Measurements from ENCODE around the gene CXCR3. TPM values are rescaled to one million over a fixed set of nuclear protein-coding genes. Genes with fewer than 3 reads are reported as not detected.
"Not testable (repeated sequence)": the region's sequence is repeated elsewhere in the genome, so short reads cannot be mapped to it uniquely, and the experiment has no call there.

CXCR3 gene
- total and polyA plus RNA-seq, 4 donors, result not detected

DNA sequence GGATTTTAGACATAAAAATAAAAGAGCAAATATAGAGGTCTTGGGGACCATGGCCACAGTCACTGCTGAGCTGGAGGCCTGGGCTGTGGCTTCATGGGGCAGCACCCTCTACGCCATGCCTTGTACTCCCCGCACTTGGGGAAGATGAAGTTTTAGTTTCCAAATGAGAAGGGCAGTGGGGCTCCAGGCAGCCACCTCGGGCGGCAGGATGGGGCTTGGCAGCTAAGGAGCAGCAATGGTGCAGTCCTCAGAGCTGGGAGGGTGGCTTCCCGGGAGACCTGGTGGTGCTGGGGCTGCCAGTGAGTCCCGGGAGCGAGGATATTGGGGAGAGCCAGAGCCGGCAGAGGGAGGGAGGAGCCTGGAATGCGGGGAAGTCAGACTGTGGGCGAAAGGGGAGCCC, 2.4 kb downstream of the CXCR3 start:
- H3K4me3 ChIP-seq (ENCODE audit: low read depth, low read length), result no peak overlapping the region
- WGBS (ENCODE audit: insufficient coverage), result 82% methylated on average over 10 of the region's 10 CpGs
- no peaks in the 10 kb centered on the region for H3K27me3 ChIP-seq (ENCODE audit: control insufficient read depth, insufficient read depth, low read length)
- no peak overlapping the region for H3K27ac ChIP-seq (ENCODE audit: low read depth, low read length)
- no peaks in the 10 kb centered on the region for H3K4me1 ChIP-seq (ENCODE audit: control insufficient read depth, insufficient read depth, low read length)
- H3K9me3 ChIP-seq (ENCODE audit: control insufficient read depth, insufficient read depth, low read length), result no peaks in the 10 kb centered on the region
- no peak for DNase-seq (ENCODE audit: low read depth in 4 of 6, low spot score in 6 of 6)
- H3K36me3 ChIP-seq (ENCODE audit: control insufficient read depth, insufficient read depth, low read length), result peaks cover 36% of the 10 kb centered on the region

DNA sequence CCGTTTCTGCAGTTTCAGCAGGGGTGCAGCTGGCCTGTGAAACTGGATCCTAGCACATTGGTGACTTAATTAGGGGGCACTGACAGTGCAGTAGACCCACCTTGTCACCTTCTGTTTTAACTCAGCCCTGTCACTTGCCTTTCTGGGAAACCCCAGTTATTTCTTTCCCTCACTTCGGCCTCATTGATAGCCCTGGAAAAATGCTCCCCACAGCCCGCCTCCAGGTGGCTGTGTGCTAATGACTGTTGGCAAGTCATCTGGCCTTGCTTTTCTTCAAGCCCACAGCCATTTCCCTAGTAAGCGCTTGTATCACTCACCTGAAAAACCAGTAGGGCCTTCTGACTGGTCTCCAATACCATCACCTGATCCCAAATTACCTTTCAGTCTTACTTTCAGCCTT, 3.3 kb downstream of the CXCR3 start:
- no peaks in the 10 kb centered on the region for H3K9me3 ChIP-seq (ENCODE audit: control insufficient read depth, insufficient read depth, low read length)
- H3K36me3 ChIP-seq (ENCODE audit: control insufficient read depth, insufficient read depth, low read length), result peaks cover 36% of the 10 kb centered on the region
- no peak for DNase-seq (ENCODE audit: low read depth in 4 of 6, low spot score in 6 of 6)
- no peak overlapping the region for H3K4me3 ChIP-seq (ENCODE audit: low read depth, low read length)
- no peaks in the 10 kb centered on the region for H3K27me3 ChIP-seq (ENCODE audit: control insufficient read depth, insufficient read depth, low read length)
- WGBS (ENCODE audit: insufficient coverage), result 85% methylated on average over 3 of the region's 4 CpGs
- no peak overlapping the region for H3K27ac ChIP-seq (ENCODE audit: low read depth, low read length)
- H3K4me1 ChIP-seq (ENCODE audit: control insufficient read depth, insufficient read depth, low read length), result no peaks in the 10 kb centered on the region

DNA sequence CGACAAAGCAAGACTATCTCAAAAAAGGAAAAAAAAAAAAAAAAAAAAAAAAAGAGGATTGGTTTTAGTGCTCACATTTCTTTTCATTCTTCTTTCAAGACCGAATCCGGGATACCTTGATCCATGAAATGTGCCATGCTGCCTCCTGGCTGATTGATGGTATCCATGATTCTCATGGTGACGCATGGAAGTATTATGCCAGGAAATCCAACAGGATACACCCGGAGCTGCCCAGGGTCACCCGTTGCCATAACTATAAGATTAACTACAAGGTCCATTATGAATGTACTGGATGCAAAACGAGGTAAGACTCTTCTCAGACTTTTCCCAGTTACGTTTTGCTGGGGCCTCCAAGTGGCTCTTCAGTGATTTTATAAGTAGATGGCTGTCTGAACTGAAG, 6.1 kb downstream of the CXCR3 start:
- no peaks in the 10 kb centered on the region for H3K4me1 ChIP-seq (ENCODE audit: control insufficient read depth, insufficient read depth, low read length)
- no CpG with 5 or more reads among the region's 8 CpGs for WGBS (ENCODE audit: insufficient coverage)
- H3K9me3 ChIP-seq (ENCODE audit: control insufficient read depth, insufficient read depth, low read length), result no peaks in the 10 kb centered on the region
- no peak overlapping the region for H3K27ac ChIP-seq (ENCODE audit: low read depth, low read length)
- no peak overlapping the region for H3K4me3 ChIP-seq (ENCODE audit: low read depth, low read length)
- H3K27me3 ChIP-seq (ENCODE audit: control insufficient read depth, insufficient read depth, low read length), result no peaks in the 10 kb centered on the region
- peaks cover 39% of the 10 kb centered on the region for H3K36me3 ChIP-seq (ENCODE audit: control insufficient read depth, insufficient read depth, low read length)
- no peak for DNase-seq (ENCODE audit: low read depth in 4 of 6, low spot score in 6 of 6)

DNA sequence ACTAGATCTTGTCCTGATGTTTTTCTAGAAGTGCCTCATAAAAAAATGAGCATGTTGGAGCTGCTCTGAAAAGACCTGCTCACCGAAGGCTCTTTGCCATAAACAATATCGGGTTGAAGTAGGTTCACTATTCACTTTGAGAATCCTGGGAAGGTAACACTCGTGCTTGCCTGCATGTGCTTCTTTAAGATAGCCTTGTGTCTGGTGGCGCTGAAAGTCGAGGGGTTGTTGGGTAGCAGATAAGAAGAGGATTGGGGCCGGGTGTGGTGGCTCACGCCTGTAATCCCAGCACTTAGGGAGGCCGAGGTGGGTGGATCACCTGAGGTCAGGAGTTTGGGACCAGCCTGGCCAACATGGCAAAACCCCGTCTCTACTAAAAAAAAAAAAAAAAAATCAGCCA, 6.6 kb downstream of the CXCR3 start:
- H3K4me1 ChIP-seq (ENCODE audit: control insufficient read depth, insufficient read depth, low read length); H3K9me3 ChIP-seq (ENCODE audit: control insufficient read depth, insufficient read depth, low read length); H3K4me3 ChIP-seq (ENCODE audit: low read depth, low read length); DNase-seq (ENCODE audit: low read depth in 4 of 6, low spot score in 6 of 6); H3K27me3 ChIP-seq (ENCODE audit: control insufficient read depth, insufficient read depth, low read length); H3K27ac ChIP-seq (ENCODE audit: low read depth, low read length): not testable (repeated sequence)
- H3K36me3 ChIP-seq (ENCODE audit: control insufficient read depth, insufficient read depth, low read length), result peaks cover 35% of the 10 kb centered on the region
- WGBS (ENCODE audit: insufficient coverage), result 75% methylated on average over 8 of the region's 9 CpGs

DNA sequence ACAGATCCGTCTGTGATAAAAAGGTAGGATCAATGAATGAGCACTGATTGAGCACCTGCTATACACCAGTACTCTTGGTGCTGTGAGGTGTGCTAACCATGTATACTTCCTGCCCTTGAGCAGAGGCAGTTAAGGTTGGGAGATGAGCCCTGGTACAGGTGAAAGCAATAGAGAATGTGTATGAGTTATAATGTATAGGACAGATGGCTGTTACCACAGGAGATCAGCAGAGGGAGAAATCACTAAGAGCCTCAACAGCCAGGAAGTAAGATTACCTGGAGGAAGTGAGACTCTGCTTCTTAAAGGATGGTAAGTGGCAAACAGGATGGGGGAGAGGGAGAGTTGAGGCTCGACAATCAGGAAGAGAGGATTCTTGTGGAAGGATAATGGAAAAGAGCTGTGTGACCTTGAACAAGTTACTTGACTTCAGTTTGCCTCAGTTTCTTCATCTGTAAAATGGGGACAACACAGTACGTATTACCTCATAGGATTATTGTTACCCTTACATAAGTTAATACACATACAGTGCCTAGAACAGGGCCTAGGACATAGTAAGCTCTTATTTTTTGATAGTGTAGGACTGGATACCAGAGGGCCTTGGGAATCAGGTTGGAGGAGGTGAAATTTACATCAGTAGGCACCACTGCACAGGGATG, 9.1 kb downstream of the CXCR3 start:
- Histone ChIP-seq H3K4me3 (ENCODE audit: low read depth, low read length) (no peak overlapping the region), H3K9me3 (ENCODE audit: control insufficient read depth, insufficient read depth, low read length) (no peaks in the 10 kb centered on the region), H3K27ac (ENCODE audit: low read depth, low read length) (no peak overlapping the region), H3K36me3 (ENCODE audit: control insufficient read depth, insufficient read depth, low read length) (peaks cover 32% of the 10 kb centered on the region), H3K27me3 (ENCODE audit: control insufficient read depth, insufficient read depth, low read length) (no peaks in the 10 kb centered on the region), H3K4me1 (ENCODE audit: control insufficient read depth, insufficient read depth, low read length) (no peaks in the 10 kb centered on the region)
- 100% methylated on average over 1 of the region's 3 CpGs for WGBS (ENCODE audit: insufficient coverage)
- DNase-seq (ENCODE audit: low read depth in 4 of 6, low spot score in 6 of 6), result no peak

DNA sequence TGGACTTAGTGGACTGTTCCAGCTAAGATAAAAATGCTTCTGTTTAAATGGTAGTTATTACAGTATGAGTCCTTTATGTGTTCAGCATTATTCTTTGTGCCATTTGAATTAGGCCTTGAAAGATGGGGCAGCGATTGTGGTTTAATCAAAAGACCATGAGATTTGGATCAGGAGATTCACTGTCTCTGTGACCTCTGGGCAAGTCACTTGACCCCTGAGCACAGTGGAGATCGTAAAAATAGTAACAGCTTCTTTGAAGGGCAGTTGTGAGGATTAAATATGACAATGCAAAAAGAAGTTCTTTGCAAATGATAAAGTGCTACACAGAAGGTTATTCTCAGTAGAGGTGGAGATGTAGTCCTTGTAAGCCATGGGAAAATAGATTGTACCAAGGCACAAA, 10.8 kb downstream of the CXCR3 start:
- Histone ChIP-seq H3K4me3 (ENCODE audit: low read depth, low read length) (no peak overlapping the region), H3K27ac (ENCODE audit: low read depth, low read length) (no peak overlapping the region), H3K27me3 (ENCODE audit: control insufficient read depth, insufficient read depth, low read length) (no peaks in the 10 kb centered on the region), H3K36me3 (ENCODE audit: control insufficient read depth, insufficient read depth, low read length) (peaks cover 29% of the 10 kb centered on the region), H3K4me1 (ENCODE audit: control insufficient read depth, insufficient read depth, low read length) (no peaks in the 10 kb centered on the region), H3K9me3 (ENCODE audit: control insufficient read depth, insufficient read depth, low read length) (peaks cover 3% of the 10 kb centered on the region)
- DNase-seq (ENCODE audit: low read depth in 4 of 6, low spot score in 6 of 6), result no peak
- 86% methylated on average over 2 of the region's 2 CpGs for WGBS (ENCODE audit: insufficient coverage)

DNA sequence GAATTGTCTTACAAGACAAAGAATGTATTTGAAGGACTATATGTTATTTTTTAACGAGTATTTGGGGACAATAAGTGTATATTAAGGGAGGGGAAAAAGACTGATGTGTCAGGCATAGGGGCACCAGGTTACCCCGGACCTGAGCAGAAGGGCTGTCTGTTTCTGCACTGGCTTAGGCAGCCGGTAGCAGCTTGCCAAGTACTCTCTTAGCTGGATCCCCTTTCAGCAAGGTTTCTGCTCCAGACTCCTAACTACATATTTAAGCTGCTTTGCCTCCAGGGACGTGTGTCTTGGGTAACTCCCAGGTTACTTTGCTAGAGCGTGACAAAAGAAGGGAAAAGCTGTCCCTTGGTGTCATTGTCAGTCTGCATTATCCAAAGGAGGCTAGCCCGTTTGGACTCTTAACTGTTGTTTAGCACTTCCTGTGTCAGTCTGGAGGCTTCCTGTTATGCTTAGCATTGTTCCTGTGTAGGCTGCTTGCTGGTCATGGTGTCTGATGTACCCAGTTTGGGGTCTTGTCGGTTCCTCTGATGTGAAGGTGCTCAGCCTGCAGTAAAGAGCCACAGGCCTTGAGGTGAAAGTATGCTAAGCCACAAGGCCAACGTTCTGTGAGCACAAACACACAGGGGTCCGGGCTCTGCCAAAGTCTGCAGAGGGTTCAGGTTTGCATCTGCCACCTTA, 11.6 kb downstream of the CXCR3 start:
- Histone ChIP-seq H3K9me3 (ENCODE audit: control insufficient read depth, insufficient read depth, low read length) (peaks cover 3% of the 10 kb centered on the region), H3K27me3 (ENCODE audit: control insufficient read depth, insufficient read depth, low read length) (no peaks in the 10 kb centered on the region), H3K27ac (ENCODE audit: low read depth, low read length) (no peak overlapping the region), H3K36me3 (ENCODE audit: control insufficient read depth, insufficient read depth, low read length) (peaks cover 27% of the 10 kb centered on the region), H3K4me3 (ENCODE audit: low read depth, low read length) (no peak overlapping the region), H3K4me1 (ENCODE audit: control insufficient read depth, insufficient read depth, low read length) (no peaks in the 10 kb centered on the region)
- DNase-seq (ENCODE audit: low read depth in 4 of 6, low spot score in 6 of 6), result no peak
- 59% methylated on average over 9 of the region's 9 CpGs for WGBS (ENCODE audit: insufficient coverage)

DNA sequence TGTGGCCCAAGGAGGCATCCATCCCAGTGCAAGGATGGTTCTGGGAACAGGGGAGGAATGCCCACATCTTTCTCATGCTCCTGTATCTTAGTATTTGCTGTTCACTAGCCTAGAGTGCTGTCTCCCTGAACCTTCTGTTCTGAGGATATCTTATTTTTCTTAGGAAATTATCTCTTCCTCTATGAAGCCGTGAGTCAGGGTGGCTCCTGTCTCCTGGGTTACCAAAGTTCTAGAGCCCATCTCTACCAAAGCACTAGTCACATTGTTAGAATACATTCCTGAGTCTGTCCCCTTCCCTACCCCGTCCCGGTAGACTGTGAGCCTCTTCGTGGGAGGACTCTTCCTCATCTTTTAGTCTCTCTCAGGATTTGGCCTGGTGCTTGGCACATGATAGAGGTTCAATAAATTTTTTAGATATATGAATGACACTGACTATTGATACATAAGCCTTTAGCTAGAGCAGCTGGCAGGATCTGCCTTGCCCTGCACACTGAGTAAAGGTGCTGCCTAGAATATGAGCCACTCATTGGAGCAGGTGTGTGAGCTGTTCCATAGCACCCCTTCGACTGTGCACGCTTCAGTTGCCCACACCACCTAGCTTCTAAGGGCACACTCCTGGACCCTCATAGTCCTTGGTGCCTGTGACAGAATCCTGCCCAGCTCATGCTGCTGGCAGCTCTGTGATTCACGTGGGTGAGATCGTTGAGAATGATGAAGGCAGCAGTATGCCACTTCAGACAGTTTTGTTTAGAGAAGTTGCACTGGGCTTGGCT, 13.3 kb downstream of the CXCR3 start:
- DNase-seq (ENCODE audit: low read depth in 4 of 6, low spot score in 6 of 6), result no peak
- no peak overlapping the region for H3K27ac ChIP-seq (ENCODE audit: low read depth, low read length)
- peaks cover 3% of the 10 kb centered on the region for H3K9me3 ChIP-seq (ENCODE audit: control insufficient read depth, insufficient read depth, low read length)
- H3K4me3 ChIP-seq (ENCODE audit: low read depth, low read length), result no peak overlapping the region
- 83% methylated on average over 5 of the region's 8 CpGs for WGBS (ENCODE audit: insufficient coverage)
- H3K36me3 ChIP-seq (ENCODE audit: control insufficient read depth, insufficient read depth, low read length), result peaks cover 27% of the 10 kb centered on the region
- no peaks in the 10 kb centered on the region for H3K4me1 ChIP-seq (ENCODE audit: control insufficient read depth, insufficient read depth, low read length)
- H3K27me3 ChIP-seq (ENCODE audit: control insufficient read depth, insufficient read depth, low read length), result no peaks in the 10 kb centered on the region

DNA sequence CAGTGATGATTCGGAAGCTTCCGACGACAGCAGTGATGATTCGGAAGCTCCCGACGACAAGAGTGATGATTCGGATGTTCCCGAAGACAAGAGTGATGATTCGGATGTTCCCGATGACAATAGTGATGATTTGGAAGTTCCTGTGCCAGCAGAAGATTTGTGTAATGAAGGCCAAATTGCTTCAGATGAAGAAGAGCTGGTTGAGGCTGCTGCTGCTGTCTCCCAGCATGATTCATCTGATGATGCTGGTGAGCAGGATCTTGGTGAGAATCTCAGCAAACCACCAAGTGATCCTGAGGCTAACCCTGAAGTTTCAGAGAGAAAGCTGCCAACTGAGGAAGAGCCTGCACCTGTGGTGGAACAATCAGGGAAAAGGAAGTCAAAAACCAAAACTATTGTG, 14.2 kb downstream of the CXCR3 start:
- H3K36me3 ChIP-seq (ENCODE audit: control insufficient read depth, insufficient read depth, low read length), result peaks cover 23% of the 10 kb centered on the region
- no peak overlapping the region for H3K27ac ChIP-seq (ENCODE audit: low read depth, low read length)
- H3K4me1 ChIP-seq (ENCODE audit: control insufficient read depth, insufficient read depth, low read length), result no peaks in the 10 kb centered on the region
- WGBS (ENCODE audit: insufficient coverage), result 95% methylated on average over 10 of the region's 10 CpGs
- H3K9me3 ChIP-seq (ENCODE audit: control insufficient read depth, insufficient read depth, low read length), result peaks cover 3% of the 10 kb centered on the region
- no peak overlapping the region for H3K4me3 ChIP-seq (ENCODE audit: low read depth, low read length)
- DNase-seq (ENCODE audit: low read depth in 4 of 6, low spot score in 6 of 6), result no peak
- no peaks in the 10 kb centered on the region for H3K27me3 ChIP-seq (ENCODE audit: control insufficient read depth, insufficient read depth, low read length)
